Loucy (cell line): ENCODE measurements around the gene ABCC8.

Experiments used
- CTCF ChIP-seq: fragments of 200-600 bp; sonication (generic); conservative IDR thresholded peaks from 2 replicates; pipeline ENCODE4 v1.5.1; 2014; ENCODE audit warnings: mild to moderate bottlenecking, antibody characterized with exemption, low read length
- EZH2phosphoT487 ChIP-seq: fragments of 200-600 bp; IDR thresholded peaks from 2 replicates; pipeline ENCODE4 v1.6.1; 2018; ENCODE audit warnings: antibody characterized with exemption, mild to moderate bottlenecking, moderate library complexity, borderline replicate concordance

GRCh38 chr11:17421781-17422180 is 54.9 kb downstream of the ABCC8 start:
- TF ChIP-seq EZH2phosphoT487 (no peak), CTCF (no peak)
